HG03097 (cell line): Measurements from ENCODE around the gene ODAM.
"Not testable (repeated sequence)": the region's sequence is repeated elsewhere in the genome, so short reads cannot be mapped to it uniquely, and the experiment has no call there.

ENCODE experiments used
- ATAC-seq: cut with Tn5 transposase; IDR thresholded peaks from one replicate; pipeline ENCODE4 v1.9.1; 2021; ENCODE audit not compliant: unreplicated experiment, low FRiP score

ODAM gene

GRCh38 chr4:70221389-70221788 lies 25.9 kb downstream of the ODAM start:
- ATAC-seq = not testable (repeated sequence)

DNA sequence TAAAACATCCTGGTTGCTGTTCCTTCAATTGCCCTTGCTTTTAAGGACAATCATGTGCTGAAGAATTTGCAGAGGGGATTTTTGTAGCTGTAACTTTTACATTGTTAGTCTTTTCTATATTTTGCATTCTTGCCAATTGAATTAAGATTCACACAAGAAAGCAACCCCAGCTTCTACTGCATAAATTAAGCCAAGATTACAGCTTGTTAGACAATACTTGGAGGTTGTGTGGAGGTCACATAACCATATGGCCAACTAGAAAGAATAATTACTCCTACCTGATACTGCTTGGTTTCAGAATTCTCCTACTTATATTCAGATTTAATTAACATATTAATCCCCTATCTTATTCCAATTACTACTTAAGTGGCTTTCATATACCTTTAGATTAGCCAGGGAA lies 26.3 kb downstream of the ODAM start:
- ATAC-seq = not testable (repeated sequence)

- ATAC-seq = no peak
Observed at GRCh38 chr4:70225824-70226223, 30.3 kb downstream of the ODAM start, which contains the start of gene FDCSP. TSS of gene FDCSP (plus strand) at chr4:70226124. CDS start at chr4:70231195, 5,071 bp downstream.

GRCh38 chr4:70236125-70236524 lies 40.6 kb downstream of the ODAM start:
- no peak for ATAC-seq

GRCh38 chr4:70239131-70239883 lies 43.8 kb downstream of the ODAM start:
- ATAC-seq = no peak

DNA sequence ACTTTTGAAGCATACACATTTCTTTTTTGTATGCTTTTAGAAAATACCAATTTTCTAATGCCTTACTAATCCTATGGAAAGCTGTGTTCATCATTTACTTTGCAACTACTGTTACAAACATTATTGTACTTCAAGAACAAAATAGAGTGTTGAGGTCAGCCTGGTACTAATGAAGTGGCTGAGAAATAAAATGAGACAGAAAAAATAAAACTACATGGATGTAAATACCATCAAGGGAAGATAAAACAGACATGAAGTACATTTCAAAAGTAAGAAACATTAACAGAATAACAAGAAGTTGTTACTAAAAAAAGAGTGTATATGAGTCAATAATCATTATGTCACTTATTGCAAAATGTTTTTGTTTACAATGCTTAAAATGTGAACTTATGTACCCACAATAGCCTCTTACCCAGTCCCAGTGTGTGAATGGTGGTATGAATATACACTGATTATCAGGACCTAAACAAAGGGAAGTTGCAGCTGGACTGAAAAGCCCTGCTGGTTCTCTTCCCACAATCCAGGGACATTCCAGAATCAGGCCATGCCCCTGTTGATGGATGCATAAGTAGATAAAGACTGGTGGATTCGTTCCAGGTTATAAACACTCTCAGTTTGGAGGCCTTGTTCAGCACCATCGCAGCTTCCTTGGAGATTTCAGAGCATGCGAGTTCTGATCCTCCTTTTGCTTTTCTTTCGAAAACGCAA lies 44.5 kb downstream of the ODAM start:
- no peak for ATAC-seq

GRCh38 chr4:70242297-70242696 lies 46.8 kb downstream of the ODAM start, which contains the start of gene CSN3:
TSS of gene CSN3 (plus strand) at chr4:70242597. CDS start at chr4:70244820, 2,223 bp downstream.
- not testable (repeated sequence) for ATAC-seq

GRCh38 chr4:70243091-70243490 lies 47.6 kb downstream of the ODAM start:
- no peak for ATAC-seq

DNA sequence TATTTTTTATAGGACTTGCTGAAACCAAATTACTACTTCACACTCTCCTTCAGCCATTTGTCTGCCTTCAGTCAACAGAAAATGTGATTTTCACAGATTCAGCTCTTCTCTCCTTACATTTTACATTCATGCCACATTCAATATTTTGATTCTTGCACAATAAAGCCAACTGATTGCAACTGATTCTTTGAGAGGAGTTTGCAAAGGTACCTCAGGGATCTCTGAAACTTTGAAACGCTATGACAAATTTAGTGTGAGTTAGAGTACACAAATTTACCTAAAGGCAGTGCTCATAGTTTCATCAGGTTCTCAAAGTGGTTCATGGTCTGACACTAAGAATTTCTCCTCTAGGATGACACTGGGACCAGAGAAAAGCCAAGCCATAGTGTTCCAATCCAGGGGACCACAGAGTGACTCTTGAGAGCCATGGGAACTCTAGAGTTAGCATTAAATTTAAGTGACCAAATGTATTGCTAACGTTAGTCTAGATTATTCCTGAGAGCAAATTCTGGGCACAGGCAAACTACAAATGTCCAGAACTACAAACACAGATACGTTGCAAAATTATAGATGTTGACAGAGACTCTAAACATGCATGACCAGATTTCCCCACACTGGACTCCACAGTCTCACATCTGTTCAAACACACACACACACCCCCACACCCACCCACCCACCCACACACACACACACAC lies 55.9 kb downstream of the ODAM start:
- no peak for ATAC-seq

DNA sequence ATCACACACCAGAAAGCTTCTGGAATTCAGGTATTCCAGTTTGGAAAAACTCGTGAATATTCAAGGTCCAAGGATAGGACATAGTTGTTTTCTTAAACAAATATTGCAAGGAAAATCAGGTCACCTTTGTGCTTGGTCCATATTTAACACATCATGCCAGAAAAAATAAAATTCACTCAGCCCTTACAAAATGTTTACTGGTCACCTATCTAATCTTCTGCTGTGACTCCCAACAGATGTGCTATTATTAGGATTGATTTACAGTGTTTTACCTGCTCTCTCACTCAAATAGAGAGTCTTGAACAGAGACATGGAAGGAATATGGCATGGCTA lies 56.4 kb downstream of the ODAM start:
- no peak for ATAC-seq
